Right atrium auricular region (tissue), 2 donors: Measurements from ENCODE around the gene DMD. TPM values are rescaled to one million over a fixed set of nuclear protein-coding genes. Genes with fewer than 3 reads are reported as not detected.
"Not testable (repeated sequence)": the region's sequence is repeated elsewhere in the genome, so short reads cannot be mapped to it uniquely, and the experiment has no call there.

Source experiments
- DNase-seq: peaks from one replicate; pipeline ENCODE4 v3.0.0-alpha.2; 2019; ENCODE audit warnings: low spot score
- H3K27ac ChIP-seq, 2 donors: fragments of 200-600 bp; sonication (generic); 1 replicate in 1 of 2; 2 replicates in 1 of 2; pipeline ENCODE4 v1.5.1; 2016 to 2019
- H3K27me3 ChIP-seq, 2 donors: fragments of 200-600 bp; sonication (generic); one replicate each; pipeline versions ENCODE4 v1.5.1 to v1.6.0; 2017 to 2019
- H3K36me3 ChIP-seq: fragments of 200-600 bp; sonication (generic); one replicate; pipeline ENCODE4 v1.5.1; 2016
- H3K4me1 ChIP-seq, 2 donors: fragments of 200-600 bp; sonication (generic); one replicate each; pipeline versions ENCODE4 v1.5.1 to v1.6.0; 2017 to 2019
- H3K4me3 ChIP-seq, 2 donors: fragments of 200-600 bp; sonication (generic); 1 replicate in 1 of 2; 2 replicates in 1 of 2; pipeline ENCODE4 v1.5.1; 2017 to 2019; ENCODE audit warnings: mild to moderate bottlenecking in 1 of 2, moderate library complexity in 1 of 2
- H3K9me3 ChIP-seq, 2 donors: fragments of 200-600 bp; sonication (generic); one replicate each; pipeline ENCODE4 v1.5.1; 2019
- total RNA-seq, 2 donors: library from RNA; depleted of rRNA; stranded (reverse); fragments of >200 nt; gene quantifications; one replicate each; pipeline ENCODE4 v1.1.0, GENCODE V29; 2016
- TF ChIP-seq, protein P1 (sequence below), 2 donors: fragments of 200-600 bp; sonication (generic); IDR thresholded peaks; one replicate each; pipeline ENCODE4 v1.5.1; 2019; ENCODE audit warnings: antibody characterized with exemption in 2 of 2

The DMD gene
- total RNA-seq, 2 donors from 2014 or later = 111 to 135 TPM

GRCh38 chrX:33106737-33107136, 104.6 kb downstream of the DMD start:
- H3K4me3 ChIP-seq = no peak overlapping the region
- no peaks in the 10 kb centered on the region for H3K4me1 ChIP-seq
- DNase-seq = no peak
- no peak overlapping the region for H3K27ac ChIP-seq
- no peaks in the 10 kb centered on the region for H3K9me3 ChIP-seq
- H3K36me3 ChIP-seq = no peaks in the 10 kb centered on the region
- no peaks in the 10 kb centered on the region for H3K27me3 ChIP-seq
- TF ChIP-seq, protein P1, sequence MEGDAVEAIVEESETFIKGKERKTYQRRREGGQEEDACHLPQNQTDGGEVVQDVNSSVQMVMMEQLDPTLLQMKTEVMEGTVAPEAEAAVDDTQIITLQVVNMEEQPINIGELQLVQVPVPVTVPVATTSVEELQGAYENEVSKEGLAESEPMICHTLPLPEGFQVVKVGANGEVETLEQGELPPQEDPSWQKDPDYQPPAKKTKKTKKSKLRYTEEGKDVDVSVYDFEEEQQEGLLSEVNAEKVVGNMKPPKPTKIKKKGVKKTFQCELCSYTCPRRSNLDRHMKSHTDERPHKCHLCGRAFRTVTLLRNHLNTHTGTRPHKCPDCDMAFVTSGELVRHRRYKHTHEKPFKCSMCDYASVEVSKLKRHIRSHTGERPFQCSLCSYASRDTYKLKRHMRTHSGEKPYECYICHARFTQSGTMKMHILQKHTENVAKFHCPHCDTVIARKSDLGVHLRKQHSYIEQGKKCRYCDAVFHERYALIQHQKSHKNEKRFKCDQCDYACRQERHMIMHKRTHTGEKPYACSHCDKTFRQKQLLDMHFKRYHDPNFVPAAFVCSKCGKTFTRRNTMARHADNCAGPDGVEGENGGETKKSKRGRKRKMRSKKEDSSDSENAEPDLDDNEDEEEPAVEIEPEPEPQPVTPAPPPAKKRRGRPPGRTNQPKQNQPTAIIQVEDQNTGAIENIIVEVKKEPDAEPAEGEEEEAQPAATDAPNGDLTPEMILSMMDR (IDR thresholded peaks at IDR 0.05) = no peak

GRCh38 chrX:33095079-33095478, 116.3 kb downstream of the DMD start:
- Histone ChIP-seq H3K4me3 (no peak overlapping the region), H3K4me1 (no peaks in the 10 kb centered on the region), H3K36me3 (no peaks in the 10 kb centered on the region), H3K27me3 (no peaks in the 10 kb centered on the region), H3K27ac (no peak overlapping the region), H3K9me3 (no peaks in the 10 kb centered on the region)
- TF ChIP-seq, protein P1 (IDR thresholded peaks at IDR 0.05) = no peak
- DNase-seq = no peak

DNA sequence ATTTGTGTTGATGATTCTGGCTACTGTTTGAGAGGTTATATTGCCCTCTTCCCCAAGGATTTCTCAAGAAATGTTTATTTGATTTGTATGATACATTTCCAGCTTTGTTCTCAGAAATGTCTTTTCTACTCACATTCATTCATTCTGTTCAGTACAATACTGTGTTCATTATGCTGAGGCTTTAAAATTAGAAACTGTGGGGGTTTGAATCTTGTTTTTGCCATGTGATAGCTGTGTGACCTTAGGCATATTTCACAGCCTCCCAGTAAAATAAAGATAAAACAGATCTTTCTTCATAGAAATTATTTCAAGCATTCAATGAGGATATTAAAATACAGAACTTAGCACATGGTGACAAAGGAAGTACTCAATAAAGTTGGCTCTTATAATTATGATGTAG, 123.9 kb downstream of the DMD start:
- no peaks in the 10 kb centered on the region for H3K4me1 ChIP-seq
- no peak for DNase-seq
- H3K9me3 ChIP-seq = no peaks in the 10 kb centered on the region
- H3K36me3 ChIP-seq = no peaks in the 10 kb centered on the region
- TF ChIP-seq, protein P1 (IDR thresholded peaks at IDR 0.05) = no peak
- H3K4me3 ChIP-seq = no peak overlapping the region
- no peak overlapping the region for H3K27ac ChIP-seq
- H3K27me3 ChIP-seq = no peaks in the 10 kb centered on the region

DNA sequence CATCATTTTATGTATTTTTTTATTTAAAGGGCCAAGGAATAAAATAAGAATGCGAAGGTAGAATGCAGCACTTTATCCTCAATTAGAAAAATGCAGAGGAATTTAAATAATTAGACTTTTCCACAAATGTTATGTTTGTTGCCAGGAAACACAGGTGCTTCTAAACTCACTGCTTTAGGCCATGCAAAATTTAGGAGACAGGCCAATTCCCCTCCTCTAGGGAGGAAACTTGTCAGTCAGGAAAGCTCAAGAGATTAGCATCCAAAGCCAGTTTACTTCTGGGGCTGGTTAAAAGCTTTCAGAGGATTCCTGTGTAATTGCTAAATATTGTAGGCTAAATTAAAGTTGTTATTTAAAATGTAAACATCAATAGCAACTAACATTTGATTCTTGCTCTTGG, 124.5 kb downstream of the DMD start:
- no peaks in the 10 kb centered on the region for H3K4me1 ChIP-seq
- no peak overlapping the region for H3K27ac ChIP-seq
- H3K9me3 ChIP-seq = no peaks in the 10 kb centered on the region
- no peak for DNase-seq
- no peak overlapping the region for H3K4me3 ChIP-seq
- TF ChIP-seq, protein P1 (IDR thresholded peaks at IDR 0.05) = no peak
- no peaks in the 10 kb centered on the region for H3K36me3 ChIP-seq
- H3K27me3 ChIP-seq = no peaks in the 10 kb centered on the region

- no peak for DNase-seq
- H3K9me3 ChIP-seq = no peaks in the 10 kb centered on the region
- TF ChIP-seq, protein P1 (IDR thresholded peaks at IDR 0.05) = no peak
- H3K4me3 ChIP-seq = no peak overlapping the region
- no peaks in the 10 kb centered on the region for H3K36me3 ChIP-seq
- peaks cover 0 to 8% of the 10 kb centered on the region in 2 donors for H3K4me1 ChIP-seq
- no peaks in the 10 kb centered on the region for H3K27me3 ChIP-seq
- H3K27ac ChIP-seq = peak overlapping the region in 1 of 2 donors; percentile 64
Measured at GRCh38 chrX:33082371-33082770, 129.0 kb downstream of the DMD start.

- Histone ChIP-seq H3K9me3 (no peaks in the 10 kb centered on the region), H3K4me1 (peaks cover 0 to 8% of the 10 kb centered on the region in 2 donors), H3K27ac (no peak overlapping the region)
Measured at GRCh38 chrX:33078273-33078672, 133.1 kb downstream of the DMD start.

GRCh38 chrX:33073660-33074059, 137.7 kb downstream of the DMD start:
- not testable (repeated sequence) for H3K9me3 ChIP-seq, DNase-seq, H3K36me3 ChIP-seq, H3K27ac ChIP-seq, H3K27me3 ChIP-seq, H3K4me1 ChIP-seq, H3K4me3 ChIP-seq

More at GRCh38 chrX:33078273-33078672, 133.1 kb downstream of the DMD start:
- Histone ChIP-seq H3K27me3 (no peaks in the 10 kb centered on the region), H3K4me3 (no peak overlapping the region), H3K36me3 (no peaks in the 10 kb centered on the region)
- TF ChIP-seq, protein P1 (IDR thresholded peaks at IDR 0.05) = no peak
- no peak for DNase-seq
